HG03159 (cell line): ENCODE results near the gene SEPTIN3.

Experiments used
- ATAC-seq: cut with Tn5 transposase; IDR thresholded peaks from one replicate; pipeline ENCODE4 v1.9.1; 2021; ENCODE audit warnings: mild to moderate bottlenecking, moderate library complexity; ENCODE audit not compliant: unreplicated experiment

The SEPTIN3 gene

GRCh38 chr22:42013385-42013784, 44.1 kb downstream of the SEPTIN3 start:
- no peak for ATAC-seq

- no peak for ATAC-seq
Measured at GRCh38 chr22:42016111-42016510, 46.9 kb downstream of the SEPTIN3 start.

- ATAC-seq = no peak
Measured at GRCh38 chr22:42018224-42018623, 49.0 kb downstream of the SEPTIN3 start.
